ENCODE measurements around the gene AKAP1. TPM values are rescaled to one million over a fixed set of nuclear protein-coding genes. Genes with fewer than 3 reads are reported as not detected.

Gene AKAP1
- total RNA-seq, 1 experiment from 2014 or later, result 13.6 TPM

DNA sequence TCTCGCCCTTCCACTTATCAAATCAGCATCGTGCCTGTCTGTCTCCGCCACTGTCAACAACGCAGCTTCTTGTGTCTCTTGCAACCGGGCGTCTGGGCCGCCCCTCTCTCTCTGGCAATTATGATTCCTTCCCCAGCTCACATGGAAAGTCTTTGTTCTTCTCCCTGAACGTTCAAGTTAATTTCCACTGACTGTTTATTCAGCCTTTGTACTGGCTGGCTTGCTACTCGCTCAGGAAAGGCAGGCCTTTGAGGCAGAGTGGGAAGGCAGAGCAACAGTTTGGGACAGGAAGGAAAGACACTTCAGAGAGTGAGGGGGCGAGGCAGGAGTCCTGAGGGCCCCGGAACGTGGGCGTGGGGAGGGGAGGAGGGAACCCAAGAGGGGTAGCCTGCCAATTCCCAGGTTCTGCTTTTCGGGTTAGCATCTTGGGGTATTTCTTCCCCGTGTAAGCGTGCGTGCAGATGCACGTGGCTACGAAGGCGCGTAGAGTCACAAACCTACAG is 50.8 kb downstream of the AKAP1 start:
- H3K27me3 ChIP-seq (replicated peaks), result no peaks in the 10 kb centered on the region
- H3K27ac ChIP-seq, result no peak overlapping the region
- DNase-seq (ENCODE audit: low read depth in 1 of 2, low spot score in 2 of 2), result no peak
- H3K36me3 ChIP-seq, result no peaks in the 10 kb centered on the region
- no peak overlapping the region for H3K4me3 ChIP-seq
- 0 out of 2 replicates have a peak, but pooled peaks cover 4% of the 10 kb centered on the region for H3K4me1 ChIP-seq (replicated peaks)
- H3K9me3 ChIP-seq (replicated peaks), result no peaks in the 10 kb centered on the region

GRCh38 chr17:57136355-57136754 is 51.3 kb downstream of the AKAP1 start:
- Histone ChIP-seq H3K36me3 (no peaks in the 10 kb centered on the region), H3K4me1 (replicated peaks) (0 out of 2 replicates have a peak, but pooled peaks cover 4% of the 10 kb centered on the region), H3K9me3 (replicated peaks) (no peaks in the 10 kb centered on the region), H3K27ac (no peak overlapping the region), H3K4me3 (no peak overlapping the region), H3K27me3 (replicated peaks) (no peaks in the 10 kb centered on the region)
- DNase-seq (ENCODE audit: low read depth in 1 of 2, low spot score in 2 of 2), result no peak

- peaks cover 6% of the 10 kb centered on the region; the same call in 1 of the 2 replicates for H3K27me3 ChIP-seq (replicated peaks)
- no peak overlapping the region for H3K4me3 ChIP-seq
- no peak for DNase-seq (ENCODE audit: low read depth in 1 of 2, low spot score in 2 of 2)
- no peaks in the 10 kb centered on the region for H3K36me3 ChIP-seq
- H3K9me3 ChIP-seq (replicated peaks), result no peaks in the 10 kb centered on the region
- no peak overlapping the region for H3K27ac ChIP-seq
- H3K4me1 ChIP-seq (replicated peaks), result no peaks in the 10 kb centered on the region
Measured at GRCh38 chr17:57138030-57138911, 53.2 kb downstream of the AKAP1 start.

DNA sequence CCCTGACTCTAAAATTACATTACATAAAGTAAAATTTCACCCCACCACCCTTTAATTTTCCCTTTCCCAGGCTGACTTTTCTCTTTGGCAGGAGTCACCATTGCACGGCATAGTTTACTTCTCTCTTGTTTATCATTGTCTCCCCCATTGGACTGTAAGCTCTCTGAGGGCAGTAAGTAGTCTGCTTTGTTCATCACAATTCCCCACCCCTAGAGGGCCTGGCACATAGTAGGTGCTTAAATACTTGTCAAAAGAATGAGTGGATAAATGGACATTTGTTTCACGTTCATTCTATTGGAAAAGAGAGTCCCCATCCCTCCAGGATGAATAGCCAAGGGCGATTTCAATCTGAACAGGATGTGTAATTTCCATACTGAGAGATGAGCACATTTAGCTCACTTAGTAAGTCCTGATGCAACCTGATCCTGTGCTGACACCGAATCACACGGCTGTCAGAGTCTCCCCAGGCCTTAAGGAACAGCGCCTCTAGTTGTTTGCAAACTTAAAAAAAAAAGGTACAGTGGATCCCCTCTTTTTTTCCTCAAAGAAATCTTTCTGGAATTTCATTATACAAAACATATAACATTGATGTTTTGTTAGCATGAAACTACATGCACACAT is 54.0 kb downstream of the AKAP1 start:
- H3K27me3 ChIP-seq (replicated peaks), result peaks cover 11% of the 10 kb centered on the region; the same call in 1 of the 2 replicates
- H3K36me3 ChIP-seq, result no peaks in the 10 kb centered on the region
- DNase-seq (ENCODE audit: low read depth in 1 of 2, low spot score in 2 of 2), result no peak
- H3K27ac ChIP-seq, result no peak overlapping the region
- no peaks in the 10 kb centered on the region for H3K9me3 ChIP-seq (replicated peaks)
- no peaks in the 10 kb centered on the region for H3K4me1 ChIP-seq (replicated peaks)
- H3K4me3 ChIP-seq, result no peak overlapping the region

DNA sequence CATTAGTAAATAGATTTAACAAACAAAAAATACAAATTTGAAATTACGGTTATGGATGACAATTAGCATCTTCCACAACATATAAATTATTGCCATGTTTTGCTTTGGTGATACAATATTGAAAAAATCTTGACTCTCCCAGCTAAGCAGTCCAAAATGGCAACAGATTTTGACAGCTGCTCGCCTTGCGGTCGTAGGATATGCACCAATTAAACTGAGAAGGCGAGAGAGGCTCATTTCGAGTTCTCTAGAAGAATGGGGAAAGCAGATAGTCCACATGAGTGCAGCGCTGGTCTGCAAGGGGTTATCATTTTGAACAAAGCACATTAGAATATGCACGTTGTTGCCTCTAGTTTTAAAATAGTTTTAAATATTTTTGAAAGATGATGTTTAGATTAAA is 55.3 kb downstream of the AKAP1 start:
- peaks cover 11% of the 10 kb centered on the region; the same call in 1 of the 2 replicates for H3K27me3 ChIP-seq (replicated peaks)
- no peak overlapping the region for H3K27ac ChIP-seq
- no peaks in the 10 kb centered on the region for H3K4me1 ChIP-seq (replicated peaks)
- no peak for DNase-seq (ENCODE audit: low read depth in 1 of 2, low spot score in 2 of 2)
- H3K4me3 ChIP-seq, result no peak overlapping the region
- no peaks in the 10 kb centered on the region for H3K36me3 ChIP-seq
- no peaks in the 10 kb centered on the region for H3K9me3 ChIP-seq (replicated peaks)

GRCh38 chr17:57142925-57143324 is 57.9 kb downstream of the AKAP1 start:
- Histone ChIP-seq H3K27ac (no peak overlapping the region), H3K4me3 (no peak overlapping the region), H3K36me3 (no peaks in the 10 kb centered on the region), H3K9me3 (replicated peaks) (no peaks in the 10 kb centered on the region), H3K4me1 (replicated peaks) (no peaks in the 10 kb centered on the region), H3K27me3 (replicated peaks) (peaks cover 11% of the 10 kb centered on the region; the same call in 1 of the 2 replicates)
- no peak for DNase-seq (ENCODE audit: low read depth in 1 of 2, low spot score in 2 of 2)

GRCh38 chr17:57143361-57143760 is 58.3 kb downstream of the AKAP1 start:
- H3K9me3 ChIP-seq (replicated peaks), result 0 out of 2 replicates have a peak, but pooled peaks cover 2% of the 10 kb centered on the region
- peaks cover 11% of the 10 kb centered on the region; the same call in 1 of the 2 replicates for H3K27me3 ChIP-seq (replicated peaks)
- no peaks in the 10 kb centered on the region for H3K4me1 ChIP-seq (replicated peaks)
- no peak overlapping the region for H3K27ac ChIP-seq
- no peak for DNase-seq (ENCODE audit: low read depth in 1 of 2, low spot score in 2 of 2)
- H3K4me3 ChIP-seq, result no peak overlapping the region
- H3K36me3 ChIP-seq, result no peaks in the 10 kb centered on the region

GRCh38 chr17:57143919-57144318 is 58.9 kb downstream of the AKAP1 start:
- no peaks in the 10 kb centered on the region for H3K36me3 ChIP-seq
- no peaks in the 10 kb centered on the region for H3K4me1 ChIP-seq (replicated peaks)
- no peak overlapping the region for H3K27ac ChIP-seq
- H3K4me3 ChIP-seq, result no peak overlapping the region
- DNase-seq (ENCODE audit: low read depth in 1 of 2, low spot score in 2 of 2), result no peak
- 0 out of 2 replicates have a peak, but pooled peaks cover 6% of the 10 kb centered on the region for H3K9me3 ChIP-seq (replicated peaks)
- peaks cover 16% of the 10 kb centered on the region; the same call in 1 of the 2 replicates for H3K27me3 ChIP-seq (replicated peaks)

DNA sequence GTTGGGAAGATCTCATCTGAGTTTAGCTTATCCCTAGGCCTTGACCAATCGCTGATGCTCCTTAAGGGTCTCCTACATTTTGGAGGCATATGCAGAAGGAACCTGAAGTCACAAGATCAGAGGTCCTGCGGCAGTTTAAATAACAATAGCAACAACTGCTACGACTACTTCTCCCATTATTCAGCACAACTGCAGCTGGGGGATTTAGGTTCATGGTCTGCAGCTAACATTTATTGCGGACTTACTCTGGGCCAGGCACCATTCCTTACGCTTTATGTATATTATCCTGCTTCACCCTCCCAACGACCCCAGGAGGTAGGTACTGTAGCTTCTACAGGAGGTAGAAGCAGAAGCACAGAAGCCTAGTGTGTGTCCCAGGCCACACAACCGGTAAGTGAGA is 59.5 kb downstream of the AKAP1 start:
- Histone ChIP-seq H3K36me3 (no peaks in the 10 kb centered on the region), H3K4me1 (replicated peaks) (no peaks in the 10 kb centered on the region), H3K27ac (no peak overlapping the region), H3K4me3 (no peak overlapping the region), H3K27me3 (replicated peaks) (peaks cover 16% of the 10 kb centered on the region; the same call in 1 of the 2 replicates), H3K9me3 (replicated peaks) (0 out of 2 replicates have a peak, but pooled peaks cover 8% of the 10 kb centered on the region)
- no peak for DNase-seq (ENCODE audit: low read depth in 1 of 2, low spot score in 2 of 2)

GRCh38 chr17:57145347-57145746 is 60.3 kb downstream of the AKAP1 start:
- no peaks in the 10 kb centered on the region for H3K4me1 ChIP-seq (replicated peaks)
- 0 out of 2 replicates have a peak, but pooled peaks cover 8% of the 10 kb centered on the region for H3K9me3 ChIP-seq (replicated peaks)
- no peak for DNase-seq (ENCODE audit: low read depth in 1 of 2, low spot score in 2 of 2)
- no peak overlapping the region for H3K4me3 ChIP-seq
- no peak overlapping the region for H3K27ac ChIP-seq
- H3K36me3 ChIP-seq, result no peaks in the 10 kb centered on the region
- peaks cover 16% of the 10 kb centered on the region; the same call in 1 of the 2 replicates for H3K27me3 ChIP-seq (replicated peaks)

GRCh38 chr17:57146273-57146672 is 61.2 kb downstream of the AKAP1 start:
- peaks cover 16% of the 10 kb centered on the region; the same call in 1 of the 2 replicates for H3K27me3 ChIP-seq (replicated peaks)
- H3K9me3 ChIP-seq (replicated peaks), result 0 out of 2 replicates have a peak, but pooled peaks cover 8% of the 10 kb centered on the region
- no peaks in the 10 kb centered on the region for H3K4me1 ChIP-seq (replicated peaks)
- H3K36me3 ChIP-seq, result no peaks in the 10 kb centered on the region
- H3K27ac ChIP-seq, result no peak overlapping the region
- no peak for DNase-seq (ENCODE audit: low read depth in 1 of 2, low spot score in 2 of 2)
- H3K4me3 ChIP-seq, result no peak overlapping the region

DNA sequence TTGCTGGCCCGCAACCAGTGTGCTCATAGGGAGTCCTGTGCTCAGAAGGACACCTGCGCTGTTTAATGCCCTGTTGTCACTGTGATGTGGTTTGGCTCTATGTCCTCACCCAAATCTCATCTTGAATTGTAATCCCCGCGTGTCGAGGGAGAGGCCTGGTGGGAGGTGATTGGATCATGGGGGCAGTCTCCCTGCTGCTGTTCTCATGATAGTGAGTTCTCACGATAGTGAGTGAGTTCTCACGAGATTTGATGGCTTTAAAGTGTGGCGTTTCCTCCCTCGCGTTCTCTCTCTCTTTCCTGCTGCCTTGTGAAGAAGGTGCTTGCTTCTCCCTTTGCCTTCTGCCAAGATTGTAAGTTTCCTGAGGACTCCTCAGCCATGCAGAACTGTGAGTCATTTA is 66.8 kb downstream of the AKAP1 start:
- no peak overlapping the region for H3K4me3 ChIP-seq
- H3K9me3 ChIP-seq (replicated peaks), result 0 out of 2 replicates have a peak, but pooled peaks cover 8% of the 10 kb centered on the region
- no peaks in the 10 kb centered on the region for H3K36me3 ChIP-seq
- DNase-seq (ENCODE audit: low read depth in 1 of 2, low spot score in 2 of 2), result no peak
- no peaks in the 10 kb centered on the region for H3K4me1 ChIP-seq (replicated peaks)
- H3K27ac ChIP-seq, result no peak overlapping the region
- peaks cover 10% of the 10 kb centered on the region; the same call in 1 of the 2 replicates for H3K27me3 ChIP-seq (replicated peaks)

- H3K36me3 ChIP-seq, result no peaks in the 10 kb centered on the region
- peaks cover 10% of the 10 kb centered on the region; the same call in 1 of the 2 replicates for H3K27me3 ChIP-seq (replicated peaks)
- H3K4me1 ChIP-seq (replicated peaks), result no peaks in the 10 kb centered on the region
- DNase-seq (ENCODE audit: low read depth in 1 of 2, low spot score in 2 of 2), result no peak
- H3K9me3 ChIP-seq (replicated peaks), result 0 out of 2 replicates have a peak, but pooled peaks cover 8% of the 10 kb centered on the region
- no peak overlapping the region for H3K27ac ChIP-seq
- no peak overlapping the region for H3K4me3 ChIP-seq
Measured at GRCh38 chr17:57152967-57153528, 68.0 kb downstream of the AKAP1 start.

Measured in SJSA1 (cell line).